ENCODE results near the gene TRMT6.

Gene TRMT6

DNA sequence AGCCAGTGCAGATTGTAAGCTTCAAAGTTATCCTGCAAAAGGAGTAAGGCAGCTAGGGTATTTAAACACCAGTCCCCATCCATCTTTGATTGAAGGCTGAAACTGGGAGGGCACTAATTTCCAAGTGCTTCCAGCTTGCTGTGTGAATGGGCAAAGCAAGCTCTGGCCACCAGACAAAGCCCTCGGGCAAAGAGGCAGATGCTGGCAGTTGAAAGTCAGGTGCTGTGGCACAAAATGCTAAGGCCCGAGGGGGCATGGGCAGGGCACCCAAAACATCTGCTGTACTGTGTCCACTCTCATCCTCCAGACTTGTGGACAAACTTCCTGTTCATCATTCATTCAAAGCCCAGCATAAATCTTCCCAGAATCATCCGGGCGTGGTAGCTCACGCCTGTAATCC lies 62.9 kb downstream of the TRMT6 start:
- H4K20me1 ChIP-seq (ENCODE audit: control insufficient read depth, insufficient read depth, low read depth, low read length) = no peaks in the 10 kb centered on the region
- no peaks in the 10 kb centered on the region for H3K9me2 ChIP-seq (replicated peaks; ENCODE audit: control insufficient read depth, low read length)
- H3K36me3 ChIP-seq (ENCODE audit: control insufficient read depth, low read length) = no peaks in the 10 kb centered on the region
- TF ChIP-seq EZH2phosphoT487 (IDR thresholded peaks at IDR 0.05; ENCODE audit: borderline replicate concordance, low read length) = no peak
- TF ChIP-seq, protein P1, sequence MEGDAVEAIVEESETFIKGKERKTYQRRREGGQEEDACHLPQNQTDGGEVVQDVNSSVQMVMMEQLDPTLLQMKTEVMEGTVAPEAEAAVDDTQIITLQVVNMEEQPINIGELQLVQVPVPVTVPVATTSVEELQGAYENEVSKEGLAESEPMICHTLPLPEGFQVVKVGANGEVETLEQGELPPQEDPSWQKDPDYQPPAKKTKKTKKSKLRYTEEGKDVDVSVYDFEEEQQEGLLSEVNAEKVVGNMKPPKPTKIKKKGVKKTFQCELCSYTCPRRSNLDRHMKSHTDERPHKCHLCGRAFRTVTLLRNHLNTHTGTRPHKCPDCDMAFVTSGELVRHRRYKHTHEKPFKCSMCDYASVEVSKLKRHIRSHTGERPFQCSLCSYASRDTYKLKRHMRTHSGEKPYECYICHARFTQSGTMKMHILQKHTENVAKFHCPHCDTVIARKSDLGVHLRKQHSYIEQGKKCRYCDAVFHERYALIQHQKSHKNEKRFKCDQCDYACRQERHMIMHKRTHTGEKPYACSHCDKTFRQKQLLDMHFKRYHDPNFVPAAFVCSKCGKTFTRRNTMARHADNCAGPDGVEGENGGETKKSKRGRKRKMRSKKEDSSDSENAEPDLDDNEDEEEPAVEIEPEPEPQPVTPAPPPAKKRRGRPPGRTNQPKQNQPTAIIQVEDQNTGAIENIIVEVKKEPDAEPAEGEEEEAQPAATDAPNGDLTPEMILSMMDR (IDR thresholded peaks at IDR 0.05; ENCODE audit: low read depth, low read length, poor library complexity, severe bottlenecking) = no peak
- no peaks in the 10 kb centered on the region for H3F3A ChIP-seq (ENCODE audit: control insufficient read depth, insufficient read depth)
- H3K27me3 ChIP-seq (ENCODE audit: control insufficient read depth, low read length) = peaks cover 16% of the 10 kb centered on the region
- no peak overlapping the region for H3K4me2 ChIP-seq (ENCODE audit: low read length)
- no peaks in the 10 kb centered on the region for H3K79me2 ChIP-seq (ENCODE audit: control insufficient read depth, low read length)
- H3K4me3 ChIP-seq (ENCODE audit: low read length) = no peak overlapping the region
- H3K9me3 ChIP-seq (ENCODE audit: control insufficient read depth, insufficient read depth, low read length) = no peaks in the 10 kb centered on the region
- no peak overlapping the region for H3K27ac ChIP-seq (ENCODE audit: low read depth, low read length)
- no peaks in the 10 kb centered on the region for H3K4me1 ChIP-seq (ENCODE audit: control insufficient read depth, low read length)
